Endothelial cell of umbilical vein (primary cell): Measurements from ENCODE around the gene PLEKHF1. TPM values are rescaled to one million over a fixed set of nuclear protein-coding genes. Genes with fewer than 3 reads are reported as not detected.
A peak's percentile ranks its signal among the peaks of the same experiment; 100 is the strongest.

Source experiments
- BruUV-seq: library from RNA; stranded (reverse); fragments of 400-500 nt; replicated peaks from 2 replicates; lab custom pipeline; 2021; lab: Mats Ljungman, UMichigan
- CTCF ChIA-PET: fragments of 300-600, 350-600 bp; sonication (Branson Sonifier 250); formaldehyde crosslinking; loops from one replicate; lab custom pipeline; 2021; ENCODE audit warnings: antibody characterized with exemption, inconsistent platforms; lab: Charles Lee
- POLR2A ChIA-PET: fragments of 300-600, 350-600 bp; sonication (Branson Sonifier 250); formaldehyde crosslinking; loops from one replicate; lab custom pipeline; 2021; ENCODE audit warnings: antibody characterized with exemption, inconsistent platforms; lab: Charles Lee
- DNase-seq: peaks from one replicate; pipeline ENCODE4 v3.0.0-alpha.2; 2011; ENCODE audit warnings: low read depth, low spot score
- FAIRE-seq: peaks from 2 replicates; lab custom pipeline; 2011; peaks lifted over from hg19 to GRCh38; lab: Jason Lieb, UNC
- H2AFZ ChIP-seq: 2 replicates; pipeline ENCODE4 v1.6.0; 2012; ENCODE audit warnings: low read depth, low read length, control low read depth, inconsistent platforms
- H3K27ac ChIP-seq: 2 replicates; pipeline ENCODE4 v1.5.1; 2011; ENCODE audit warnings: low read depth, mild to moderate bottlenecking, control low read depth, low read length, moderate library complexity; ENCODE audit not compliant: insufficient read depth
- H3K27me3 ChIP-seq, 2 experiments: 2 replicates each; pipeline versions ENCODE4 v1.6.0 to v1.6.1; 2011; ENCODE audit warnings: low read length in 2 of 2, mixed read lengths in 1 of 2; ENCODE audit not compliant: control insufficient read depth in 2 of 2, insufficient read depth in 2 of 2
- H3K36me3 ChIP-seq, 2 experiments: 2 replicates in 1 of 2; 3 replicates in 1 of 2; pipeline ENCODE4 v1.5.1; 2011; ENCODE audit warnings: low read length in 2 of 2, mild to moderate bottlenecking in 1 of 2, moderate library complexity in 1 of 2; ENCODE audit not compliant: control insufficient read depth in 2 of 2, insufficient read depth in 2 of 2; ENCODE audit errors: extremely low read depth in 1 of 2
- H3K4me1 ChIP-seq: 3 replicates; pipeline ENCODE4 v1.5.1; 2011; ENCODE audit warnings: mild to moderate bottlenecking, low read length; ENCODE audit not compliant: control insufficient read depth, insufficient read depth; ENCODE audit errors: extremely low read depth
- H3K4me2 ChIP-seq: 2 replicates; pipeline ENCODE4 v1.6.1; 2011; ENCODE audit warnings: low read length, control low read depth, mixed read lengths; ENCODE audit not compliant: insufficient read depth
- H3K4me3 ChIP-seq, 3 experiments: fragments of 200-600 bp in 1 of 3; sonication (generic), shearing (Covaris generic) in 1 of 3; replicated peaks in 1 of 3; 2 replicates each; pipeline ENCODE4 v1.5.1; 2011 to 2016; ENCODE audit warnings: control low read depth in 3 of 3, low read length in 3 of 3, mild to moderate bottlenecking in 2 of 3, inconsistent platforms in 1 of 3, low read depth in 1 of 3, moderate library complexity in 1 of 3; ENCODE audit not compliant: insufficient read depth in 1 of 3
- H3K79me2 ChIP-seq: 2 replicates; pipeline ENCODE4 v1.6.0; 2012; ENCODE audit warnings: low read length, inconsistent platforms; ENCODE audit not compliant: control insufficient read depth, insufficient read depth
- H3K9ac ChIP-seq: replicated peaks from 2 replicates; pipeline ENCODE3; 2011; ENCODE audit warnings: low read length, control low read depth; ENCODE audit not compliant: insufficient read depth; ENCODE audit errors: extremely low read depth
- H3K9me1 ChIP-seq: replicated peaks from 3 replicates; pipeline ENCODE4 v1.6.0; 2011; ENCODE audit warnings: mild to moderate bottlenecking, low read length; ENCODE audit not compliant: control insufficient read depth, insufficient read depth; ENCODE audit errors: extremely low read depth
- H3K9me3 ChIP-seq: replicated peaks from 2 replicates; pipeline ENCODE4 v1.5.1; 2012; ENCODE audit warnings: low read length, inconsistent platforms; ENCODE audit not compliant: control insufficient read depth, insufficient read depth
- H4K20me1 ChIP-seq: replicated peaks from 2 replicates; pipeline ENCODE3; 2011; ENCODE audit warnings: mild to moderate bottlenecking, low read length; ENCODE audit not compliant: control insufficient read depth, insufficient read depth; ENCODE audit errors: extremely low read depth
- EZH2 ChIP-seq: IDR thresholded peaks from 2 replicates; pipeline ENCODE4 v1.6.1; 2012; ENCODE audit warnings: borderline replicate concordance, low read depth, mild to moderate bottlenecking, moderate library complexity, low read length, inconsistent platforms; ENCODE audit not compliant: severe bottlenecking
- JUN ChIP-seq: IDR thresholded peaks from 2 replicates; pipeline ENCODE4 v1.6.1; 2011; ENCODE audit warnings: borderline replicate concordance, low read depth; ENCODE audit not compliant: insufficient read length, insufficient read depth
- MYC ChIP-seq: IDR thresholded peaks from one replicate; pipeline ENCODE4 v1.6.1; 2011; ENCODE audit warnings: mild to moderate bottlenecking, low read depth, low read length
- POLR2A ChIP-seq: IDR thresholded peaks from 2 replicates; pipeline ENCODE4 v1.6.1; 2012; ENCODE audit warnings: low read depth, mild to moderate bottlenecking, control low read depth, low read length
- POLR2AphosphoS5 ChIP-seq: IDR thresholded peaks from 2 replicates; pipeline ENCODE4 v1.6.1; 2012; ENCODE audit warnings: low read depth, mild to moderate bottlenecking, control low read depth, low read length, moderate library complexity; ENCODE audit not compliant: insufficient read depth
- dilution Hi-C: fragments of 300-500 bp; cut with MboI; formaldehyde crosslinking; loops from one replicate; pipeline ENCODE4 v1.15.0; 2019; ENCODE audit warnings: low sequenced_read_pairs; ENCODE audit not compliant: extremely low pct_ligation_motif_present
- intact Hi-C: fragments of 100-400 bp; cut with micrococcal nuclease; formaldehyde crosslinking; loops from one replicate; pipeline ENCODE4 v1.10.0; 2022
- polyA plus RNA-seq, 4 experiments: library from polyadenylated mRNA; depleted of rRNA in 3 of 4; stranded (reverse) in 3 of 4; unstranded in 1 of 4; fragments of >200 nt; gene quantifications; 2 replicates each; pipeline versions ENCODE4 v1.2.1 to v1.2.3, GENCODE V29; 2011 to 2012; ENCODE audit warnings: missing spikeins in 1 of 4
- total RNA-seq: library from RNA; stranded (reverse); gene quantifications from 2 replicates; pipeline ENCODE4 v1.2.3, GENCODE V29; 2021
- TF ChIP-seq, protein P1 (sequence below), 2 donors: IDR thresholded peaks; 1 replicate in 1 of 2; 2 replicates in 1 of 2; pipeline ENCODE4 v1.5.1; 2011; ENCODE audit warnings: low read length in 2 of 2, mild to moderate bottlenecking in 2 of 2, moderate library complexity in 2 of 2, control low read depth in 1 of 2, inconsistent platforms in 1 of 2, low read depth in 1 of 2; ENCODE audit not compliant: insufficient read depth in 1 of 2; ENCODE audit errors: extremely low read depth in 1 of 2
- TF ChIP-seq, protein P2 (sequence below): IDR thresholded peaks from 2 replicates; pipeline ENCODE4 v1.6.1; 2011; ENCODE audit not compliant: insufficient read depth, insufficient read length

PLEKHF1 gene
- total and polyA plus RNA-seq, 2 donors (not counting 3 experiments of a cell fraction or from before 2014, with no cell fraction given) = 5.5 TPM

DNA sequence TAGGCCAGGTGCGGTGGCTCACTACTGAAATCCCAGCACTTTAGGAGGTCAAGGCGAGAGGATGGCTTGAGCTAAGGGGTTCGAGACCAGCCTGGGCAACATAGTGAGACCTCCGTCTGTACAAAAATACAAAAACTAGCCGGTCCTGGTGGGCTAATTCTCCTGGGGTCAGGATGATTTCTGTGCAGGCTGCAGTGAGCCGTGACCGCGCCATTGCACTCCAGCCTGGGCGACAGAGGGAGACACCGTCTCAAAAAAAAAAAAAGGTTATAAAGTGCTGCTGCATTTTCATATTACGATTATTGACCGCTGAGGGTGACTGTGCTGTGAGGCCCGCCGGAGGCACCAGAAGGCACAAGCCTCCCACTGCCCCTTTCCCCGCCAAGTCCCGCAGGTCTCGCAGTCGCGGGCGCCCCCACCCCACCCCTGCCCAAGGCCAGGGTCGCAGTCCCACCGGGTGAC, 477 bp upstream of the PLEKHF1 start:
- dilution Hi-C loops = no loop called here

More for the DNA sequence above, 477 bp upstream of the PLEKHF1 start:
- no peak overlapping the region for H3K9ac ChIP-seq
- H3K9me3 ChIP-seq = no peaks in the 10 kb centered on the region
- intact Hi-C loops = no loop called here
- H4K20me1 ChIP-seq = no peaks in the 10 kb centered on the region
- H3K4me3 ChIP-seq = peak overlapping the region in 2 of 3 experiments; percentile 55 to 64
- H2AFZ ChIP-seq = peak overlapping the region; percentile 71
- peak overlapping the region; percentile 75 for H3K4me2 ChIP-seq
- DNase-seq = no peak
- TF ChIP-seq, protein P1, sequence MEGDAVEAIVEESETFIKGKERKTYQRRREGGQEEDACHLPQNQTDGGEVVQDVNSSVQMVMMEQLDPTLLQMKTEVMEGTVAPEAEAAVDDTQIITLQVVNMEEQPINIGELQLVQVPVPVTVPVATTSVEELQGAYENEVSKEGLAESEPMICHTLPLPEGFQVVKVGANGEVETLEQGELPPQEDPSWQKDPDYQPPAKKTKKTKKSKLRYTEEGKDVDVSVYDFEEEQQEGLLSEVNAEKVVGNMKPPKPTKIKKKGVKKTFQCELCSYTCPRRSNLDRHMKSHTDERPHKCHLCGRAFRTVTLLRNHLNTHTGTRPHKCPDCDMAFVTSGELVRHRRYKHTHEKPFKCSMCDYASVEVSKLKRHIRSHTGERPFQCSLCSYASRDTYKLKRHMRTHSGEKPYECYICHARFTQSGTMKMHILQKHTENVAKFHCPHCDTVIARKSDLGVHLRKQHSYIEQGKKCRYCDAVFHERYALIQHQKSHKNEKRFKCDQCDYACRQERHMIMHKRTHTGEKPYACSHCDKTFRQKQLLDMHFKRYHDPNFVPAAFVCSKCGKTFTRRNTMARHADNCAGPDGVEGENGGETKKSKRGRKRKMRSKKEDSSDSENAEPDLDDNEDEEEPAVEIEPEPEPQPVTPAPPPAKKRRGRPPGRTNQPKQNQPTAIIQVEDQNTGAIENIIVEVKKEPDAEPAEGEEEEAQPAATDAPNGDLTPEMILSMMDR (IDR thresholded peaks at IDR 0.05; ENCODE audit: extremely low read depth in 1 of 2, insufficient read depth in 1 of 2, low read depth in 1 of 2, low read length in 2 of 2) = no peak
- TF ChIP-seq JUN (no peak), EZH2 (no peak), POLR2AphosphoS5 (no peak), MYC (no peak), POLR2A (no peak)
- TF ChIP-seq, protein P2, sequence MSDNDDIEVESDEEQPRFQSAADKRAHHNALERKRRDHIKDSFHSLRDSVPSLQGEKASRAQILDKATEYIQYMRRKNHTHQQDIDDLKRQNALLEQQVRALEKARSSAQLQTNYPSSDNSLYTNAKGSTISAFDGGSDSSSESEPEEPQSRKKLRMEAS = no peak
- POLR2A ChIA-PET = interaction anchor here (0.9 kb wide), 1 partner anchor 58 kb away, joined by 4 read pairs; the partner anchor contains the start of gene POP4
- no peaks in the 10 kb centered on the region for H3K9me1 ChIP-seq
- BruUV-seq = no TSS peak
- peaks cover 29% of the 10 kb centered on the region for H3K4me1 ChIP-seq
- H3K36me3 ChIP-seq = no peaks in the 10 kb centered on the region
- no peak for FAIRE-seq
- H3K79me2 ChIP-seq = no peaks in the 10 kb centered on the region
- no peak overlapping the region for H3K27ac ChIP-seq
- no peaks in the 10 kb centered on the region for H3K27me3 ChIP-seq
- CTCF ChIA-PET = interaction anchor here (0.8 to 5.1 kb wide), 6 partner anchors 17 to 59 kb away, joined by 3 to 66 read pairs (median 4); partner anchors contain the start of gene POP4
